NCI-H524 (cell line): ENCODE results near the gene SEC63.
A peak's percentile ranks its signal among the peaks of the same experiment; 100 is the strongest.
"Not testable (repeated sequence)": the region's sequence is repeated elsewhere in the genome, so short reads cannot be mapped to it uniquely, and the experiment has no call there.

ENCODE experiments used
- DNase-seq, 2 experiments: peaks; one replicate each; lab custom pipeline; 2025; lab: John Stamatoyannopoulos, UW

Gene SEC63

GRCh38 chr6:107928984-107929383 is 29.0 kb downstream of the SEC63 start:
- DNase-seq, result no peak

GRCh38 chr6:107926697-107927544 is 31.1 kb downstream of the SEC63 start:
- DNase-seq, result not testable (repeated sequence)

GRCh38 chr6:107917451-107918375 is 40.3 kb downstream of the SEC63 start:
- DNase-seq, result no peak

- not testable (repeated sequence) for DNase-seq
Measured at GRCh38 chr6:107916961-107917360, 41.0 kb downstream of the SEC63 start.

- no peak for DNase-seq
Measured at GRCh38 chr6:107911692-107912091, 46.3 kb downstream of the SEC63 start.

GRCh38 chr6:107894809-107895396 is 63.1 kb downstream of the SEC63 start:
- no peak for DNase-seq

- DNase-seq, result not testable (repeated sequence)
Measured at GRCh38 chr6:107890431-107890830, 67.6 kb downstream of the SEC63 start.

- DNase-seq, result not testable (repeated sequence)
Measured at GRCh38 chr6:107885950-107886349, 72.1 kb downstream of the SEC63 start.

GRCh38 chr6:107879941-107880340 is 78.1 kb downstream of the SEC63 start:
- DNase-seq, result no peak

- DNase-seq, result no peak
Measured at GRCh38 chr6:107877968-107878367, 80.0 kb downstream of the SEC63 start.

- DNase-seq, result no peak
Measured at GRCh38 chr6:107871976-107872375, 86.0 kb downstream of the SEC63 start.

- not testable (repeated sequence) for DNase-seq
Measured at GRCh38 chr6:107871512-107871911, 86.5 kb downstream of the SEC63 start.

GRCh38 chr6:107871016-107871415 is 87.0 kb downstream of the SEC63 start:
- DNase-seq, result no peak

GRCh38 chr6:107870381-107870780 is 87.6 kb downstream of the SEC63 start:
- no peak for DNase-seq

GRCh38 chr6:107869871-107870270 is 88.1 kb downstream of the SEC63 start:
- DNase-seq, result peak; percentile 67 to 89

GRCh38 chr6:107868867-107869611 is 89.0 kb downstream of the SEC63 start:
- no peak for DNase-seq

- no peak for DNase-seq
Measured at GRCh38 chr6:107867302-107867615, 90.7 kb downstream of the SEC63 start.

GRCh38 chr6:107866606-107867301 is 91.3 kb downstream of the SEC63 start:
- peak; percentile 35 to 56 for DNase-seq

GRCh38 chr6:107864226-107865127 is 93.5 kb downstream of the SEC63 start:
- DNase-seq, result no peak

- DNase-seq, result no peak
Measured at GRCh38 chr6:107862383-107862782, 95.6 kb downstream of the SEC63 start.
